K562 (cell line): Measurements from ENCODE around the gene KRTAP2-4. TPM values are rescaled to one million over a fixed set of nuclear protein-coding genes. Genes with fewer than 3 reads are reported as not detected.
"Not testable (repeated sequence)": the region's sequence is repeated elsewhere in the genome, so short reads cannot be mapped to it uniquely, and the experiment has no call there.

Source experiments
- ATAC-seq: fragments of 200-7000 bp; cut with Tn5 transposase; 3 replicates; pipeline ENCODE4 v1.9.1; 2020; ENCODE audit warnings: moderate library complexity
- BruUV-seq: library from RNA; stranded (reverse); fragments of 400-500 nt; replicated peaks from 2 replicates; lab custom pipeline; 2021; lab: Mats Ljungman, UMichigan
- CTCF ChIA-PET: fragments of 300-600 bp; formaldehyde crosslinking; extraction: SDS; loops from one replicate; lab custom pipeline; 2021; ENCODE audit warnings: low intra/inter-chr PET ratio; lab: Yijun Ruan, JAX
- POLR2A ChIA-PET: fragments of 300-600, 350-650 bp; sonication (Branson Sonifier 250); formaldehyde crosslinking; extraction: SDS; loops from one replicate; lab custom pipeline; 2021; ENCODE audit warnings: antibody characterized with exemption, inconsistent platforms; lab: Yijun Ruan, JAX
- DNase-seq, 4 experiments: peaks; one replicate each; pipeline versions ENCODE4 v3.0.0 to v3.0.0-alpha.2; 2011 to 2018; ENCODE audit warnings: low spot score in 3 of 4, mixed read lengths in 3 of 4; ENCODE audit errors: extremely low read depth in 1 of 4
- FAIRE-seq: peaks from 2 replicates; lab custom pipeline; 2011; peaks lifted over from hg19 to GRCh38; lab: Jason Lieb, UNC
- H2AFZ ChIP-seq: 2 replicates; pipeline ENCODE4 v1.6.0; 2011; ENCODE audit warnings: low read depth, low read length, control low read depth, inconsistent platforms
- H3K27ac ChIP-seq: fragments of 200-600 bp; 3 replicates; pipeline ENCODE4 v1.8.0; 2011; ENCODE audit warnings: low read depth, mild to moderate bottlenecking, control low read depth, inconsistent platforms, low read length, moderate library complexity, mixed read lengths; ENCODE audit errors: extremely low read depth
- H3K27me3 ChIP-seq, 2 experiments: fragments of 300-600 bp in 1 of 2; 2 replicates in 1 of 2; 3 replicates in 1 of 2; pipeline versions ENCODE4 v1.6.0 to v1.8.0; 2011; ENCODE audit warnings: inconsistent platforms in 2 of 2, low read length in 2 of 2, mild to moderate bottlenecking in 1 of 2, mixed read lengths in 1 of 2, moderate library complexity in 1 of 2; ENCODE audit not compliant: control insufficient read depth in 2 of 2, insufficient read depth in 2 of 2
- H3K36me3 ChIP-seq: fragments of 300-600 bp; 3 replicates; pipeline ENCODE4 v1.8.0; 2011; ENCODE audit warnings: mild to moderate bottlenecking, low read length, inconsistent platforms; ENCODE audit not compliant: control insufficient read depth, insufficient read depth
- H3K4me1 ChIP-seq, 2 experiments: fragments of 200-600 bp in 1 of 2; replicated peaks in 1 of 2; 2 replicates in 1 of 2; 3 replicates in 1 of 2; pipeline versions ENCODE4 v1.5.1 to v1.8.0; 2011; ENCODE audit warnings: inconsistent platforms in 2 of 2, low read length in 2 of 2, mild to moderate bottlenecking in 1 of 2, mixed read lengths in 1 of 2, moderate library complexity in 1 of 2; ENCODE audit not compliant: control insufficient read depth in 2 of 2, insufficient read depth in 2 of 2
- H3K4me2 ChIP-seq: 2 replicates; pipeline ENCODE4 v1.6.1; 2011; ENCODE audit warnings: low read length, control low read depth, inconsistent platforms, mixed read lengths; ENCODE audit not compliant: insufficient read depth
- H3K4me3 ChIP-seq: fragments of 200-600 bp; sonication (generic), shearing (Covaris generic); 2 replicates; pipeline ENCODE4 v1.5.1; 2016; ENCODE audit warnings: control low read depth, inconsistent platforms
- H3K79me2 ChIP-seq: fragments of 200-600 bp; 3 replicates; pipeline ENCODE4 v1.8.0; 2011; ENCODE audit warnings: low read length, inconsistent platforms; ENCODE audit not compliant: control insufficient read depth, insufficient read depth
- H3K9ac ChIP-seq, 2 experiments: 2 replicates each; pipeline versions ENCODE4 v1.6.0 to v1.6.1; 2011; ENCODE audit warnings: low read depth in 2 of 2, low read length in 2 of 2, control low read depth in 1 of 2, inconsistent platforms in 1 of 2, mild to moderate bottlenecking in 1 of 2, mixed read lengths in 1 of 2; ENCODE audit not compliant: insufficient read depth in 1 of 2
- H3K9me1 ChIP-seq: one replicate; pipeline ENCODE4 v1.6.0; 2011; ENCODE audit warnings: inconsistent platforms, mild to moderate bottlenecking, low read length, moderate library complexity; ENCODE audit not compliant: control insufficient read depth, insufficient read depth
- H3K9me3 ChIP-seq: replicated peaks from 2 replicates; pipeline ENCODE4 v1.5.1; 2011; ENCODE audit warnings: low read depth, low read length, inconsistent platforms; ENCODE audit not compliant: control insufficient read depth, insufficient read depth
- H4K20me1 ChIP-seq: replicated peaks from 2 replicates; pipeline ENCODE4 v1.6.1; 2011; ENCODE audit warnings: low read length, inconsistent platforms, mixed read lengths; ENCODE audit not compliant: control insufficient read depth, insufficient read depth
- MED1 ChIP-seq: sonication (generic); formaldehyde crosslinking; IDR thresholded peaks from 2 replicates; pipeline ENCODE4 v1.8.1; 2023; ENCODE audit warnings: missing genetic modification reagents, borderline replicate concordance
- ZNF134 ChIP-seq: fragments of 250-450 bp; sonication (Bioruptor Pico); conservative IDR thresholded peaks from 2 replicates; pipeline ENCODE4 v1.4.0; 2020
- ZNF316 ChIP-seq: fragments of 450-650 bp; IDR thresholded peaks from 2 replicates; pipeline ENCODE4 v1.6.1; 2016
- WGBS: fragments of 100-300 bp; shearing (Covaris generic); methylation state at CpG from one replicate; pipeline ENCODE4 v1.1.6; 2016; ENCODE audit warnings: low coverage, mixed read lengths; ENCODE audit not compliant: insufficient coverage; ENCODE audit errors: missing lambda C conversion rate; 5-methylcytosine and 5-hydroxymethylcytosine counted together
- in situ Hi-C: fragments of 300-500 bp; cut with MboI; formaldehyde crosslinking; loops from 4 replicates; pipeline ENCODE4 v1.15.0; 2018; ENCODE audit warnings: inconsistent platforms, mixed read lengths
- intact Hi-C: fragments of 100-400 bp; cut with micrococcal nuclease; formaldehyde crosslinking; loops from 2 replicates; pipeline ENCODE4 v1.14.2; 2022
- polyA plus RNA-seq, 8 experiments: library from polyadenylated mRNA; depleted of rRNA in 4 of 8; stranded (reverse) in 5 of 8; unstranded in 3 of 8; fragments of >200 nt; fragmentation: Nextera tagmentation in 2 of 8; fragmentation: Illumina TruSeq in 1 of 8; extraction: Ambion mirVana in 2 of 8; extraction: Trizol in 1 of 8; gene quantifications; 2 replicates each; pipeline versions ENCODE4 v1.2.1 to v1.2.3, GENCODE V29; 2011 to 2014; ENCODE audit warnings: inconsistent platforms in 1 of 8, missing spikeins in 1 of 8
- total RNA-seq, 7 experiments: library from RNA; depleted of rRNA in 6 of 7; stranded (reverse); fragments of >200 nt in 6 of 7; fragmentation: Illumina TruSeq in 2 of 7; extraction: Trizol in 2 of 7; gene quantifications; 2 replicates each; pipeline versions ENCODE4 v1.2.1 to v1.2.3, GENCODE V29; 2011 to 2021; ENCODE audit warnings: low replicate concordance in 1 of 7
- TF ChIP-seq, protein P1 (sequence below): sonication (generic); formaldehyde crosslinking; IDR thresholded peaks from 2 replicates; pipeline ENCODE4 v1.8.1; 2023; ENCODE audit warnings: mild to moderate bottlenecking, missing genetic modification reagents, moderate library complexity

KRTAP2-4 gene
- total and polyA plus RNA-seq, 9 of the 15 experiments (the other 6 are each of a cell fraction or from before 2014, with no cell fraction given): not detected

GRCh38 chr17:41111151-41111885 is 45.6 kb upstream of the KRTAP2-4 start:
- Histone ChIP-seq H3K9ac (no peak overlapping the region), H3K36me3 (no peaks in the 10 kb centered on the region), H3K4me1 (no peaks in the 10 kb centered on the region), H3K4me3 (no peak overlapping the region), H2AFZ (no peak overlapping the region)
- POLR2A ChIA-PET: interaction anchor here (0.6 to 1.1 kb wide), 3 partner anchors 29 to 170 kb away, joined by 3 to 4 read pairs (median 3); partner anchors contain the start of gene KRTAP4-6
- CTCF ChIA-PET: no interaction called here
- in situ Hi-C loops: no loop called here
- DNase-seq: no peak
- intact Hi-C loops: no loop called here
- TF ChIP-seq MED1 (CRISPR knock-in tag) (no peak), ZNF134 (CRISPR knock-in tag) (no peak), ZNF316 (peak; percentile 59)
- TF ChIP-seq, protein P1, sequence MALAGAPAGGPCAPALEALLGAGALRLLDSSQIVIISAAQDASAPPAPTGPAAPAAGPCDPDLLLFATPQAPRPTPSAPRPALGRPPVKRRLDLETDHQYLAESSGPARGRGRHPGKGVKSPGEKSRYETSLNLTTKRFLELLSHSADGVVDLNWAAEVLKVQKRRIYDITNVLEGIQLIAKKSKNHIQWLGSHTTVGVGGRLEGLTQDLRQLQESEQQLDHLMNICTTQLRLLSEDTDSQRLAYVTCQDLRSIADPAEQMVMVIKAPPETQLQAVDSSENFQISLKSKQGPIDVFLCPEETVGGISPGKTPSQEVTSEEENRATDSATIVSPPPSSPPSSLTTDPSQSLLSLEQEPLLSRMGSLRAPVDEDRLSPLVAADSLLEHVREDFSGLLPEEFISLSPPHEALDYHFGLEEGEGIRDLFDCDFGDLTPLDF (CRISPR knock-in tag): no peak
- TF ChIP-seq, all 486 proteins: peak for 1
- H3K27ac ChIP-seq: no peak overlapping the region
- no peaks in the 10 kb centered on the region for H4K20me1 ChIP-seq
- no peaks in the 10 kb centered on the region for H3K9me1 ChIP-seq
- no peak for FAIRE-seq
- H3K4me2 ChIP-seq: no peak overlapping the region
- no peaks in the 10 kb centered on the region for H3K27me3 ChIP-seq
- no peaks in the 10 kb centered on the region for H3K9me3 ChIP-seq
- WGBS: 0% methylated on average over 2 of the region's 2 CpGs
- no peaks in the 10 kb centered on the region for H3K79me2 ChIP-seq
- no peak for ATAC-seq
- no TSS peak for BruUV-seq

- in situ Hi-C loops, DNase-seq, H3K27ac ChIP-seq, BruUV-seq, ATAC-seq, FAIRE-seq, H3K9me3 ChIP-seq, H3K9ac ChIP-seq, H2AFZ ChIP-seq, H3K79me2 ChIP-seq, H3K36me3 ChIP-seq, H3K4me2 ChIP-seq, H3K4me1 ChIP-seq, intact Hi-C loops, H3K27me3 ChIP-seq, CTCF ChIA-PET, H3K9me1 ChIP-seq, H3K4me3 ChIP-seq, H4K20me1 ChIP-seq, POLR2A ChIA-PET: not testable (repeated sequence)
- WGBS: 0% methylated on average over 1 of the region's 1 CpG
These were observed 43.2 kb upstream of the KRTAP2-4 start for GRCh38 chr17:41108728-41109386.
